Effector CD4-positive, alpha-beta T cell (primary cell): Measurements from ENCODE around the gene PPP2R2C.

ENCODE experiments used
- DNase-seq: peaks from one replicate; pipeline ENCODE4 v3.0.0-alpha.2; 2020

Gene PPP2R2C

DNA sequence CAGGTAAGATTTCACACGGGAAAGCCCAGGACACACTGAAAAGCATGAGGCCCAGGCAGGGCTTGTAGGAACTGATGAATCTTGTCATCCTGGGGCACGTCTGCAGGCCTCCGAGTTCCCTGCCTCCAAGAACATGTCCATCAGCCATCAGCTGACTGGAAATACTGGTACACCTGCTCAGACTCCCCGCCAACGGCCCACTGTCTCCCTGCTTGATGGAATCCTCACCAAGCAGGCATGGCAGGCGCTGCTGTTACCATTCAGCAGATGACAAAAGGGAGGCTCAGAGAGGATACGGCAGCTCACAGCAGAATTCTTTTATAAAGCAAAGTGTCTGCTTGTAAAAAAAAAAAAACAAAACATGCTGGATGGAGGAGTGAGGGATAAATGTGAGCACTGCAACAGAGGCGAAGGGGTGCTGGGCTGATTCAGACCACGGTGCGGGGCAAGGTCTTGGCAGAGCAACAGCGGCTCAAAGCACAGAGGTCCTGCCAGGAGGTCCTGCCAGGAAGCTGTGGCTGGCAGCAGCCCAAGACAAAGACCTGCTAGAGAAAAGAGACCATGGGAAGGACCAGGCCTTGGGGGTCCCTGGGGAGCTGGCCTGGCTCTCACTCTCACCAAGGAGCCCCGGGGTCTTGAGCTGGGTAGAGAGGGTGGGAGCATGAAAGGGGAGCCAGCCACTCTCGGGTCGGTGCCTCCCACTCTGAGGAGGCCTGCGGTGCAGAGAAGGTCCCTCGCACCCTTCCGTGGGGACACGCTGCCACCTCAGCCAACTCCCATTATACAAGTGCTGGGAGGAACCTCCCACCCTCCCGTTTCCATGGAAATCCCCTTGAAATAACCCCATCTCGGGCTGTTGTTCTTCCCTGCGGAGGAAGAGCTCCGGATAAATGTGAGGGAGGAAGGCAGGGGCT lies 25.6 kb downstream of the PPP2R2C start:
- no peak for DNase-seq

DNA sequence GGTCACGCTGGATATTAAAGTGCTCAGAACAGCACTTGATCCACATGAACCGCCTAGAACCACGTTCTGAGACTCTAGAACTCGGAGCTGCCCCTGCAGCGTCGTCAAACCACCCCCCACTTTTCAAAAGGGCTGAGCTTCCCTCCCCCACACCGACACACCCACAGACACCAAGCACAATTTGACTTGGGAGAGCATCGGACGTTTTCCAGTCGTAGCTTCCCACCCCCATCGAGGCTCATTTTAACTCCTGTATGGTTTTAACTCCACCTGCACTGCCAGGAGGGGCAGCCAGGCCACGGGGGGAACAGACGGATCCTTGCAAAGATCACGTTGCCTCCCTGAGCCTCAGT lies 26.3 kb downstream of the PPP2R2C start:
- no peak for DNase-seq

DNA sequence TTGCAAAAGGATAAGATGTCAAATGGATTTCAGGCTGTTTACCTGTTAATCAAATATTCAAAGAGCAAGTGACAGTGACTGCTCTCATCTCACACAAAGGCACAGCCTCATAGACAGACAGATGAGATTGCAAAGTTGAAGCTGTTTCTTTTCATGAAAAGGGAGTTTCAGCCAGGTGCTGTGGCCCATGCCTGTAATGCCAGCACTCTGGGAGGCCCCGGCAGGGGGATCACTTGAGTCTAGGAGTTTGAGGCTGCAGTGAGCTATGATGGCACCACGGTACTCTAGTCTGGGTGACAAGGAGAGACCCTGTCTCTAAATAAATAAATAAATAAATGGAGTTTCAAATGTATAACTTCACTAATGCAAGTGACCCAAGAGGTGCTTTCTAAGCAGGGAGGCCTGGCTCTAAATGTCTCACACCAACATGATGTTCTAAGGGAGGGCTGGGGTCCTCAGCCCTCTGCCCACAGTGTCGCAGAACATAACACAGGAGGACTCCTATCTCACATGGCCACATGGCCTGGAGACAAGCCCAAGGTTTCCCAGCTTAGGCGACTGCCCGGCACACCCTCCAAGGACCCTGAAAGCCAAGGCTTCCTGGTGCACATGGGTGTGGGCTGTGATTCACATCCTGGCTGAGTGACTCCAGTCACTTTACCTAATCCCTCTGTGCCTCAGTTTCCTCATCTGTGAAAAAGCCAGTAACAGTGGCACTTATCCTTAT lies 26.8 kb downstream of the PPP2R2C start:
- no peak for DNase-seq

GRCh38 chr4:6444582-6444981 lies 27.8 kb downstream of the PPP2R2C start:
- no peak for DNase-seq

GRCh38 chr4:6443035-6444023 lies 29.1 kb downstream of the PPP2R2C start:
- no peak for DNase-seq

DNA sequence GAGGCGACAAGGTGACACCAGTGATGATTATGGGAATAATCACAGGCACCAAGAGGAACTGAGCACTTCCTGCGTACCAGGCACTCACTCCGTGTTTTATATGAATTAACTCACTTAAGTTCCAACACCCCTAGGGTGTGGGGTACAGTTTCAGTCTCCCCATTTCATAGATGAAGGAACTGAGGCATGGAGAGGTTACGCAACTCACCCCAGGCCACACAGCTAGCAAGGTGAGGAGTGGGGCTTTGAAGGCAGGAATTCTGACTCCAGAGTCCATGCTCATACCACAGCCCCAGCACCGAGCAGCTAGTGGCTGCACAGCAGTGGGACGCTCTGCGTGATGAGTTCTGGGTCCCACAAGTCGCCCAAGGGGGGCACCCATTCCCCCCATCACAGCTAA lies 29.9 kb downstream of the PPP2R2C start:
- no peak for DNase-seq

GRCh38 chr4:6441758-6442157 lies 30.7 kb downstream of the PPP2R2C start:
- no peak for DNase-seq

GRCh38 chr4:6441202-6441582 lies 31.2 kb downstream of the PPP2R2C start:
- DNase-seq, result no peak

DNA sequence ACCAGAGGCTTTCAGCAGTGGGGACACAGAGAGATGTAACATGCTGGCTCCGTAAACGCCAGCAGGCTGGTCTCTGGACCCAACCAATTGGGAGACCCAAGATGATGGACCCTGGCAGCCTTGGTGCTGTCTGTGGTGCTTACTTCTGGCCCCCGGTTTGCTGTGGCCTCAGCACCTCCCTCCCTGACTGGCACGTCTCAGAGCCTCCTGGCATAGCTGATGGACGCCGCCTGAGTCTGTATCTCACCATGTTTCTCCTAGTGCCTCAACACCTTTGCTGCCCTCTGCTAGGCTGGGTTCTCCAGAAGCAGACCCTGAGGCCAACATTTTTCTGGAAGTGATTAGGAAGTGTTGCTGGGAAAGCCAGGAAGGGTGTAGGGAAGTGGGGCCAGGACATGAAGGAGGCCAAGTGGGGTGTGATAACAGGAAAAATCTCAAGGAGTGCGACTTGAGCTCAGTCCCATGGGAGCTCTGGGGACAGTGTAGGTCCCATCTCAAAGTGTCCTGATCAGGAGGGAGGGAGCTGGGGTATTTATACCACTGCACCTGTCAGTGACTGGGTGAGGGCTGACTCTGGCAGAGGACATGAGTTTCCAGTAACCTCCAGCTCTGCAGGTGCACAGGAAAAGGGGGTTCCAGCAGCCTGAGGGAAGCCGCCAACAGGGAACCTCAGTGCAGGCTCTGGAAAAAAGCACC lies 31.8 kb downstream of the PPP2R2C start:
- DNase-seq, result no peak

GRCh38 chr4:6439120-6439762 lies 33.2 kb downstream of the PPP2R2C start:
- DNase-seq, result no peak

DNA sequence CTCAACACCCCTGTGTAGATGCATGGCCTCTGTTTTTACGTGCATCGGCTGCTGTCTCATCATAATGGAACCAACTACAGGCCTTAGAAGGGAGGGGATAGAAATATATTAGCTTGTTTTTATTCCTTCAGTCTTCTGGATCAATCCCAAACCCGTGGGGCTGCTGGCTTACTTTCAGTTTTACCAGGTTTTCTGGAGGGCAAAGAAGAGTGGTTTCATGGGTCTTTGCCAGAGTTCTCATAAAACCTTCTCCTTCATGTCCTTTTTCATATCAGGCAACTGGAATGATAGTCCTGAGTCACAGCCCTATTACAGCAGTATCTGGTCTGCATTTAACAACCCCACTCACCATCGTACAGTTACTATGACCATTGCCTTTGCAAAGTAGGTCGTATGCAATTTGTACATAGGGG lies 34.6 kb downstream of the PPP2R2C start:
- no peak for DNase-seq

DNA sequence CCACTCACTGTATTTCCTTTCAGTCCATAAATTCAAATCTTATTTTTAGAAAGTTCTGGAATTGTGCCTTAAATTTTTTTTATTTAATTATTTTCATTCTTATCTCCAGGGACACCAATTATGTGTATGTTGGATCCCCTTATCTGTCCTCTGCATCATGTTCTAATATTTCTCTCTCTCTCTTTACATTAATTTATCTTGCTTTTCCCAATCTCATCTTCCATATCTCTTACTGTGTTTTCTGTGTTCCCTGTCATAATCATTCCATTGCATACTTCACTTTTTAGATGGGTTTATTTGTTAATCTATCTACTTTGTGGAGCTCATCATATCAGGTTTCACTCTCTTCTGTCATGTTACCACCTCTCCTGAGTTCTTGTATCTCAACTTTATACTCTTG lies 37.4 kb downstream of the PPP2R2C start:
- DNase-seq, result no peak

DNA sequence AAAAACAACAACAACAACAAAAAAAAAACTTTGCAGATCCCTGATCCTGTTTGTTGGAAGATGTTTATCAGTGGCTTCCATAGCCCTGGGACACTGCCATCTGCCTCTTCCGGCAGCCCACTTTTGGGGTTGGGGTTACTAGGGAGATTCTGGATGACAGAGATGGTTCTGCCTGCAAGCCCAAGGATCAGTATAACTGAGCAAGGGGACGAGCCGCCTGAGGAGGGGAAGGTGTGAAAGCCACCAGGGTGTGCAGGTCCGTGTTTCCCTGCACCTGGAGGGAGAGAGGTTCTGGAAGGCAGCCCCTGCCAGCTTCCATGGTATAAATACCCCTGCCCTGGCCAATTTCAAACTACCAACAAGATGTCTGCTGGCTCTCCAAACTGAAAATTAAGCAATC lies 41.5 kb downstream of the PPP2R2C start:
- DNase-seq, result no peak

DNA sequence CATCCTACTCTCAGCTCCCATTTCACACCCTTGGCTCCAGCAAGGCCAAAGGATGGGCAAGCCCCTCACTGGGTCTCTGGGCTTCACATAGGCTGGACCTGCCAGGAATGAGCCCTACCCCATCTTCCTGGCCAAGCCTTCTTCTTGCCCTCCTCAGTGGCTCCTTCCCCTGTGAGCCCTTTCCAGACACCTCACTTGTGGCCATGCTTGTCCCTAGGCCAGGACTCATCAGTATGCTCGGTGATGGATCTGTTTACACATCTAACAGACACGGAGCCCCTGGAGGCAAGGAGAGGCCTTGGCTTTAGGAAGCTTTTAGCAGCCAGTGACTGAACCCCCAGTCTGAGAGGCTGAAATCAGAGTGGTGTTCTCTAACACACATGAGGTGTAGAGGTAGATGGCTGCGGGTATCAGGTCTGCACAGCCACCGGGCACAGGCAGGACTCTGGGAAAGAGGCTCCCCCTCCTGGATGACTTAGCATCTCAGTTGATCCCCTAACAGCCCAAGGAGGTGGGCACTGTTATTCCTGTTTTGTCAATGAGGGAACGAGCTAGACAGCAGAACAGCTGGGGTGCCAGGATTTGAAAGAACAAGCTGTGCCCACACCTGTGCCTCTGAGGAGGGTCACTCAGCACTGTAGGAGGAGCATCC lies 44.8 kb downstream of the PPP2R2C start:
- DNase-seq, result no peak

DNA sequence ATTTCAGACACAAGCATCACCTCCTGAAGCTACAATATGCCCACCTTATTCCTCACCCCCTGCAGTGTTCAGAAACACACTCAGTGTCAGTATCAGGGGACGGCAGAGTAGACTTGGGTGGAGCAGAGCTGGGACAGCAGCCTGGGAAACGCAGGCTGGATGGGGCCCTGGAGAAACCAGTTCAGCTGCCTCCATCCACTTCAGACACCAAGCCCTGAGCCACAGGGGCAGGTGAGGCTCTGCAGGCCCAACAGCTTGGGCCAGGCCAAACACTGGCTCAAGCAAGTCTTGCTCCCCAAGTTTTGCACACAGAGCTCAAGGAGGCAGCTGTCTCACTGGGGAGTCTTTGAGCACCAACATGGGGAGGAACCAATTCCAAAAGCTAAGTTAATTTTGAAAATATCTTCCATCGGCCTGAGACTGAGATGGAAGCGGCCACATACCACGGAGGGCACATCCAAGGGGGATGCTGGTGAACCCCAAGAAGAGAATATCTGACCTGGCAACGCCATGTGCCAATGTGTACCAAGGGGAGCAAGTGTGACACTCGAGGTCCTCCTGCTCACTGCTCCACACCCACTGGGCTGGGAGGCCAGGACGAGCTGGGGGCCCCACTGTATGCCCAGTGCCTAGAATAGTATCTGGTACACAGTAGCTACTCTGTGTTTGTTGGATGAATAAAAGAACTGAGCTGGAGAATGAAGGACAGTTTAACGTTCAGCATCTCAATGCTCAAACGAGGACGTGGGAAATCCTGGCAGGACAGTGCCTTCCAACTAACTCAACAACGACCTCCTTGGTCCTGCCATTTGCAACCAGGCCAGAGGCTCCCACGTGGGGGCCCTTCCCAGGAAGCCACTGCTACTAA lies 45.6 kb downstream of the PPP2R2C start:
- DNase-seq, result no peak

DNA sequence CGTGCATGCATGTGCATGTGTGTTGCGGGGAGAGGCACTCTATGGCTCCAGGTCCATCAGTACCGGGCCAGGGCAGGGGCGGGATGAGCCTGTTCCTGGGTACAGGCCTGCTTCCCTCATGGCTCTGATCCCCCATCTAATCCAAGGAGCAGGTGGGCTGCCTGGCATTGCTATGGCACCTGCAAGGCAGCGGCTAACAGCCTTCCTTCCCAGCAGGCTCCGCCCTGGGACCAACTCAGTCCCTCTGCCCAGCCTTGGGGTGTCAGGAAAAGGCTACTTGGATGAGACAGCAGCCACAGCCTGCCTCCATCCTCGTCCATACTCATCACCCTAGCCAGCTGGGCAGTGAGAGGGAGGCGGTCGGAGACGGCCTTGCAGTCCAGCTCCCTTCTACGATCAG lies 46.5 kb downstream of the PPP2R2C start:
- no peak for DNase-seq

GRCh38 chr4:6425336-6425735 lies 47.1 kb downstream of the PPP2R2C start:
- no peak for DNase-seq

DNA sequence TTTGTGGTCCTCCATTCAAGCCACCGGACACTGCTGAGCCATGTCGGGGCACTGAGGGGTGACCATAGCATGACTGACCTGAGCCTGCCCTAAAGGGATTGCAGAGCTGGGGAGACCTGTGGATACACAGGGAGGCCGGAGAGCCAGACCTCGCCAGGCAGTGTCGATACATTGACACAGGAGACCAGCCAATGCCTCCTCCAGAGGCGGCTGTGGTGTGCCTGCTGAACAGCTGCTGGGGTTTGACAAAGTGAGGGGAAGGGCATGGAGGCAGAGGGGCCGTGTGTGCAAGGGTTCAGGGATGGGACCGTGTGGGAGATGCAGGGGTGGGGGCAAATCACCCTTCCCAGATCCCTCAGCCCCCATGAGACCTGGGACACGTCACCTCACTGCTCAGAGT lies 48.0 kb downstream of the PPP2R2C start:
- DNase-seq, result no peak

- DNase-seq, result no peak
These were observed 48.8 kb downstream of the PPP2R2C start for GRCh38 chr4:6423575-6423974.

DNA sequence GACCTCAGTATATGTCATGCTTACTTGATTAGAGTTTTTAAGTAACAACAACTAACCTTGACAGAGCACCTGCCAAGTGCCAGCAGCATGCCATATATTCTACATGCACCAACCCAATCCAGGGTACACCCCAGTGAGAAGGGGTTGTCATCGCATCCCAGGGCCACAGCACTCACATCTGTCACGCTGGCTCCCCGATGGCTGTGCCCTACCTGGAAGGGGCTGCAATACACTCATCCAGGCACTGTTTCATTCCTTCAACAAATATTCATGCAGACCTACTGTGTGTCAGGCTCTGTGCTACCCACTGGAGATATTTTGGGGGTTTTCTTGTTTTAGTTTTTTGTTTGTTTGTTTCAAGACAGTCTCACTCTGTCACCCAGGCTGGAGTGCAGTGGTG lies 49.5 kb downstream of the PPP2R2C start:
- no peak for DNase-seq
